ENCODE results near the gene SSBP4.

DNA sequence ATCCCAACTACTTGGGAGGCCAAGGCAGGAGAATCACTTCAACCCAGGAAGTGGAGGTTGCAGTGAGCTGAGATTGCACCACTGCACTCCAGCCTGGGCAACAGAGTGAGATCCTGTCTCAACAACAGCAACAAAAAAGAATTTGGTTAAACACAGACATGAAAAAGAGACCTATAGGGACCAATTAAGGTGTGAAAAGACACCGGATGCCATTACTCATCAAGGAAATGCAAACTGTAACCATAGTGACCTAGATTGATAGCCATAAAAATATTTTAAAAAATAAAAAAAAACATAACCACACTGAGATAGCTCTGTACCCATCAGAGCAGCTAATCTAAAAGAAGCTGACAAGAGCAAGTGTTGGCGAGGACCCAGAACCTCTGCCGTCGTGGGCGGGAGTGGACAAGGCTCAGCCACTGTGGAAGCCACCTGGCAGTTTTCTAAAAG is 55.8 kb downstream of the SSBP4 start:
- no peak for TF ChIP-seq ZFP3 (tag by site-specific recombination; IDR thresholded peaks at IDR 0.05; ENCODE audit: low read depth)
- TF ChIP-seq, protein P1, sequence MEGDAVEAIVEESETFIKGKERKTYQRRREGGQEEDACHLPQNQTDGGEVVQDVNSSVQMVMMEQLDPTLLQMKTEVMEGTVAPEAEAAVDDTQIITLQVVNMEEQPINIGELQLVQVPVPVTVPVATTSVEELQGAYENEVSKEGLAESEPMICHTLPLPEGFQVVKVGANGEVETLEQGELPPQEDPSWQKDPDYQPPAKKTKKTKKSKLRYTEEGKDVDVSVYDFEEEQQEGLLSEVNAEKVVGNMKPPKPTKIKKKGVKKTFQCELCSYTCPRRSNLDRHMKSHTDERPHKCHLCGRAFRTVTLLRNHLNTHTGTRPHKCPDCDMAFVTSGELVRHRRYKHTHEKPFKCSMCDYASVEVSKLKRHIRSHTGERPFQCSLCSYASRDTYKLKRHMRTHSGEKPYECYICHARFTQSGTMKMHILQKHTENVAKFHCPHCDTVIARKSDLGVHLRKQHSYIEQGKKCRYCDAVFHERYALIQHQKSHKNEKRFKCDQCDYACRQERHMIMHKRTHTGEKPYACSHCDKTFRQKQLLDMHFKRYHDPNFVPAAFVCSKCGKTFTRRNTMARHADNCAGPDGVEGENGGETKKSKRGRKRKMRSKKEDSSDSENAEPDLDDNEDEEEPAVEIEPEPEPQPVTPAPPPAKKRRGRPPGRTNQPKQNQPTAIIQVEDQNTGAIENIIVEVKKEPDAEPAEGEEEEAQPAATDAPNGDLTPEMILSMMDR (tag by site-specific recombination; IDR thresholded peaks at IDR 0.05), result no peak
- TF ChIP-seq HOXD13 (CRISPR knock-in tag; IDR thresholded peaks at IDR 0.05; ENCODE audit: borderline replicate concordance), result no peak
- TF ChIP-seq ZBTB1 (tag by site-specific recombination; IDR thresholded peaks at IDR 0.05), result no peak
- TF ChIP-seq ZSCAN16 (tag by site-specific recombination; IDR thresholded peaks at IDR 0.05), result no peak
- no peak for TF ChIP-seq ZNF530 (tag by site-specific recombination; IDR thresholded peaks at IDR 0.05; ENCODE audit: low read depth)
- TF ChIP-seq ZNF629 (tag by site-specific recombination; IDR thresholded peaks at IDR 0.05), result no peak
- TF ChIP-seq ZNF670 (tag by site-specific recombination; IDR thresholded peaks at IDR 0.05; ENCODE audit: low read depth), result no peak
- TF ChIP-seq ZNF24 (tag by site-specific recombination; IDR thresholded peaks at IDR 0.05), result no peak
- TF ChIP-seq, protein P2, sequence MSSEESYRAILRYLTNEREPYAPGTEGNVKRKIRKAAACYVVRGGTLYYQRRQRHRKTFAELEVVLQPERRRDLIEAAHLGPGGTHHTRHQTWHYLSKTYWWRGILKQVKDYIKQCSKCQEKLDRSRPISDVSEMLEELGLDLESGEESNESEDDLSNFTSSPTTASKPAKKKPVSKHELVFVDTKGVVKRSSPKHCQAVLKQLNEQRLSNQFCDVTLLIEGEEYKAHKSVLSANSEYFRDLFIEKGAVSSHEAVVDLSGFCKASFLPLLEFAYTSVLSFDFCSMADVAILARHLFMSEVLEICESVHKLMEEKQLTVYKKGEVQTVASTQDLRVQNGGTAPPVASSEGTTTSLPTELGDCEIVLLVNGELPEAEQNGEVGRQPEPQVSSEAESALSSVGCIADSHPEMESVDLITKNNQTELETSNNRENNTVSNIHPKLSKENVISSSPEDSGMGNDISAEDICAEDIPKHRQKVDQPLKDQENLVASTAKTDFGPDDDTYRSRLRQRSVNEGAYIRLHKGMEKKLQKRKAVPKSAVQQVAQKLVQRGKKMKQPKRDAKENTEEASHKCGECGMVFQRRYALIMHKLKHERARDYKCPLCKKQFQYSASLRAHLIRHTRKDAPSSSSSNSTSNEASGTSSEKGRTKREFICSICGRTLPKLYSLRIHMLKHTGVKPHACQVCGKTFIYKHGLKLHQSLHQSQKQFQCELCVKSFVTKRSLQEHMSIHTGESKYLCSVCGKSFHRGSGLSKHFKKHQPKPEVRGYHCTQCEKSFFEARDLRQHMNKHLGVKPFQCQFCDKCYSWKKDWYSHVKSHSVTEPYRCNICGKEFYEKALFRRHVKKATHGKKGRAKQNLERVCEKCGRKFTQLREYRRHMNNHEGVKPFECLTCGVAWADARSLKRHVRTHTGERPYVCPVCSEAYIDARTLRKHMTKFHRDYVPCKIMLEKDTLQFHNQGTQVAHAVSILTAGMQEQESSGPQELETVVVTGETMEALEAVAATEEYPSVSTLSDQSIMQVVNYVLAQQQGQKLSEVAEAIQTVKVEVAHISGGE (tag by site-specific recombination; conservative IDR thresholded peaks at IDR 0.05; ENCODE audit: low read depth), result no peak
- TF ChIP-seq ZNF37A (tag by site-specific recombination; IDR thresholded peaks at IDR 0.05), result no peak
- no peak for TF ChIP-seq KLF16 (tag by site-specific recombination; IDR thresholded peaks at IDR 0.05)
- TF ChIP-seq ZNF155 (tag by site-specific recombination; IDR thresholded peaks at IDR 0.05), result no peak
- TF ChIP-seq ZNF747 (tag by site-specific recombination; IDR thresholded peaks at IDR 0.05), result no peak
